Stimulated activated CD4-positive, alpha-beta T cell treated with anti-CD3 and anti-CD28 coated beads, TNF-alpha, amount 100 ng/mL, for 1 hour (primary cell): ENCODE results near the gene ZBTB39.
"Not testable (repeated sequence)": the region's sequence is repeated elsewhere in the genome, so short reads cannot be mapped to it uniquely, and the experiment has no call there.

Experiments
- DNase-seq, 3 donors: peaks; one replicate each; pipeline ENCODE4 v3.0.0-alpha.2; 2020; ENCODE audit warnings: low read depth in 3 of 3, low spot score in 1 of 3

The ZBTB39 gene

DNA sequence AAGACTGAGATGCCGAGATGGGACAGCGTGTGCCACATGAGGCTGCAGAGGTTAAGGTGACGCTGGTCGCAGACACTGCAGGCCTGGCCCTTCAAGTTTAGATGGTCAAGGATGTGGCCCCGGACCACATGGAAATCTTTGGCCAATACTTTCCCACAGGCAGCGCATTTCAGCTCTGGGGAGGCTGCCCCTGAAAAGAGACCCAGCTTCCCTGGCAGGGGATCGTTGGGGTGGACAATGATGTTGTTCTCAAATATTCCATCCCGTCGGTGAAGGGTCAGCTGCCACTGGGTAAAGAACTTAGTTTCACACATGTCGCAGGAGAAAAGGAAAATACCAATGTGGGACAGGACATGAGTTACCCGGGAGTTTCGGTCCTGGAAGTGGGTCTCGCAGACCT lies 3.0 kb downstream of the ZBTB39 start:
- no peak for DNase-seq

DNA sequence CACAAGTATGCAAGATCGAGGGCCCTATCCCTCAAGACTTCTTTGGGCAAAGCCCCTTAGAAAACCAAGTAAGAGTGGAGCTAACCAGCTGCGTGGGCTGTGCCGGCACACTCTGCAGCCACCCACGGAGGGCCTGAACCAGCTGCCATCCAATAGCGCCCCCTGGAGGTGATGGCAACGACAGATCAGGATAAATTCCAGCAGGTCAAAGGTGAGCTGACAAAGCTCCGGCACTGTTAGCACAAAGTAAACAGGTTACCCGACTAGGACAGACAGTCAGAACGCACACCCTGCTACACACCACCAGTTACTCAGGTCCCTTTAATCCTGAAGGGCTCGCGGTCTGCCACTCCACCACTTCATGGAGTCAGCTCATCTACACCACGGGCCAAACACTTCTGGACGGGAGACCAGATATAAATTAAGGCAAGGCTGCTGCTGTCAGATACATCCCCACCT lies 4.9 kb downstream of the ZBTB39 start:
- DNase-seq: peak; percentile 41 to 63 (median 42)

DNA sequence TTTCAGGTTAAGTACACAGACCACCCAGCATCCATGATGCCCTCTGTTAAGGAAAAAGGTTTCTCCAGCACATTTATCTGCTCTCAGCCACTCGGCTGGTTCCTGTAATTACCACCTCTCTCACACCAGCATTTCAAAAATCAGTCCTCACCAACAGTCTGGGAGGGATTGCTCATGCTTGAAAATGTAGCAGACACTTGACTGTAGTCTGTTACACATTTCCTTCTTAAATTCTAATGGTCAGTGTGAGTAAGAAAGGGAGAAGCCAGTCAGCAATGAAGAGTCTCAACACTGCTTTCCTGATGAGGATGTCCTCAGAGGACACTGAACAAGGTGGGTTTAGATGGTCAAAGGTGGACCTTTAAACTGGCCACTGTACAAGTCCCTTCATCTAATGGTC lies 6.0 kb downstream of the ZBTB39 start:
- no peak for DNase-seq

DNA sequence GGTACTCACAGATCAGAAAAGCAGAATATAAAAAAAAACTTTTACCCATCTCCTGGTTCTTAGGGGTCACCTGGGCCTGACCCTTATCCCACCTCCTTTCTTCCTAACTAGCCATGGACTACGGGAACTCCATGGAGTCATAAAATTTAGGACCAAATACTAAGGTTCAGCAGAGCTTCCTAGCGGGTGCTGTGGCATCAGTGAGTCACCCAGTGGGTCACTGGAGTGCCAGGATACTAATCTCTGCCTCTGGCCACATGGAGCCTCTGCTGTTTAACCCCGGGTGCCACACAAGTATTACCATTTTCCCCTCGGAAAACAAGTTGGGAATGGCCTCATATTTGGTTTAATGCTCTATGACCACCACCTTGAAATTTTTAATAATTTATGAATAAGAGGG lies 6.9 kb downstream of the ZBTB39 start:
- DNase-seq: no peak

DNA sequence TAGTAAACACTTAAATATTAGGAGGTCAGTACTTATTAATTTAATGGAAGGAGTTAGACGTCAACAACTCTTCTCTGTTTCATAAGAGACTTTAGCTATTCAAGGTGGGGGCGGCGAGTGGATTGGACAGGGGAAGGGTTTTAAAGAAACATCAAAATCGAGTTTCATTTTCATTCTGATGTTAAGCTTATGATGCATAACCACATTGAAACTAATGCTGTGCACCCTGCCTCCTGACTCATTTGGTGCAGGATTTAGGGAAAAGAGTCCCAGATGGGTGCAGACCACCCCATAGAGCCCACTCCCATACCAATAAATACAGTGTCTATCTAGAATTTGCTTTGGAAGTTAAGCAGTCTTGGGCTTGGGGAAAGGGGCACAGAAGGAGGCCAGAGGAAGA lies 7.4 kb downstream of the ZBTB39 start:
- peak in 1 of 3 donors; percentile 21 for DNase-seq

DNA sequence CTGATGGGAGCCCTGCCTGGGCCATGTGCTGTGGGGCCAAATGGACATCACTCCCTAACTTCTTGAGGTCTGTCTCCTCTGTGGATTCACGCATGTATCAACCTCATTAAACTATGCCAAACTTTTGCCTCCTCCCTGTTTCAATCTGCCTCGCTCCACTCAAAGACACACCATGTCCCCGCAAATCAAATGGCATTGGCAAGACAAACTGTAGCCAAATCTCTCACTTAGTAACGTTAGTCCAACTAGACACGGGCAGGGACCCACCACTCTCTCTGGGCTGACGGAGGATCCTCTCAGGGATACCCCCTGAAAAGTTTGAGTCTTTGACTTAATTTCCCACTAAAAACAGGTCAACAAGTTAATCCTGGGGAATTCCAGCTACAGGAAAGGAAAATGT lies 8.0 kb downstream of the ZBTB39 start:
- no peak for DNase-seq

DNA sequence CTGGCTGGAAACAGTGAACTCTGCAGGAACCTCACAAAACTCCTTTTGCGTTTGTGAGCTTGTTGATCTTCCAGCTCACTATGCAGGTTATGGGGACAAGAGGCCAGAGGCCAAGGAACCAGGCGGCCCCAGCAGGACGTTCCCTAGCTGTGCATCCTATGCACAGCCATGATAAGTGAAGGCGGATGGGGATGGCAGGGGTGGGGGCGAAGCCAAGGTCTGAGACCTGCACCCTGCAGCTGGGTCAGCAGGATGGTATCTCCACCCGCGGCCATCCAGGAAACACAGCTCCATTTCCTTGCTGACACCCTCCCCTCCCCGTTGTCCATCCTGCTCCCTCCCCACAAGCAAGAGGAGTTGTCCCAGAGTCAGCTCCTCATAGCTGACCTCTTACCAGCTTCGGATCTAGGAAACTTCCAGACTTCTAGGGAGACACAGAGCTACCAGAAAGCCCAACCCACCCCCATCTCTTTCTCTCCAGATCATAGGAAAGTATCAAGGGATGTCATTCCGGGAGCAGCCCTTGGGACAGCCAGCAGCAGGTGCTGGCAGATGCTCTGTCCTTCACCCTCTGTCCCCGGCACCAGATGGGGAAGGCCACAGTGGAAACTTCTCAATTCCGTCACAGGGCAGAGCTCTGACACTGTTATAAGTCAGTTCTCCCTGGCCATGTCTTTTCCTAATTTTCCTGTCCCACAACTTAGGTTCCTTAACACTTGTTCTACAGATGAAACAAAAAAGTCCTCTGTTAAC lies 9.4 kb downstream of the ZBTB39 start:
- no peak for DNase-seq

DNA sequence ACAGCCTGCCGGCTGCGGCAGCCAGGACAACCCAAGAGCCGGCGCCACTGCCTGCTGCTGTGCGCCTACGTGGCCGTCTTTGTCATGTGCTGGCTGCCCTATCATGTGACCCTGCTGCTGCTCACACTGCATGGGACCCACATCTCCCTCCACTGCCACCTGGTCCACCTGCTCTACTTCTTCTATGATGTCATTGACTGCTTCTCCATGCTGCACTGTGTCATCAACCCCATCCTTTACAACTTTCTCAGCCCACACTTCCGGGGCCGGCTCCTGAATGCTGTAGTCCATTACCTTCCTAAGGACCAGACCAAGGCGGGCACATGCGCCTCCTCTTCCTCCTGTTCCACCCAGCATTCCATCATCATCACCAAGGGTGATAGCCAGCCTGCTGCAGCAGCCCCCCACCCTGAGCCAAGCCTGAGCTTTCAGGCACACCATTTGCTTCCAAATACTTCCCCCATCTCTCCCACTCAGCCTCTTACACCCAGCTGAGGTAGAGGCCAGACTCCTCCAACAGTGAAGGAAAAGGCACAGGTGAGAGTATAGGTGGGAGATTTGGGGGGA lies 10.3 kb downstream of the ZBTB39 start:
- no peak for DNase-seq

DNA sequence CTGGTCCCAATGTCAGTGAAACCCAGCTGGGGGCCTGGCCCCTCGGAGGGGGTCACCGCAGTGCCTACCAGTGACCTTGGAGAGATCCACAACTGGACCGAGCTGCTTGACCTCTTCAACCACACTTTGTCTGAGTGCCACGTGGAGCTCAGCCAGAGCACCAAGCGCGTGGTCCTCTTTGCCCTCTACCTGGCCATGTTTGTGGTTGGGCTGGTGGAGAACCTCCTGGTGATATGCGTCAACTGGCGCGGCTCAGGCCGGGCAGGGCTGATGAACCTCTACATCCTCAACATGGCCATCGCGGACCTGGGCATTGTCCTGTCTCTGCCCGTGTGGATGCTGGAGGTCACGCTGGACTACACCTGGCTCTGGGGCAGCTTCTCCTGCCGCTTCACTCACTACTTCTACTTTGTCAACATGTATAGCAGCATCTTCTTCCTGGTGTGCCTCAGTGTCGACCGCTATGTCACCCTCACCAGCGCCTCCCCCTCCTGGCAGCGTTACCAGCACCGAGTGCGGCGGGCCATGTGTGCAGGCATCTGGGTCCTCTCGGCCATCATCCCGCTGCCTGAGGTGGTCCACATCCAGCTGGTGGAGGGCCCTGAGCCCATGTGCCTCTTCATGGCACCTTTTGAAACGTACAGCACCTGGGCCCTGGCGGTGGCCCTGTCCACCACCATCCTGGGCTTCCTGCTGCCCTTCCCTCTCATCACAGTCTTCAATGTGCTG lies 11.0 kb downstream of the ZBTB39 start:
- no peak for DNase-seq

DNA sequence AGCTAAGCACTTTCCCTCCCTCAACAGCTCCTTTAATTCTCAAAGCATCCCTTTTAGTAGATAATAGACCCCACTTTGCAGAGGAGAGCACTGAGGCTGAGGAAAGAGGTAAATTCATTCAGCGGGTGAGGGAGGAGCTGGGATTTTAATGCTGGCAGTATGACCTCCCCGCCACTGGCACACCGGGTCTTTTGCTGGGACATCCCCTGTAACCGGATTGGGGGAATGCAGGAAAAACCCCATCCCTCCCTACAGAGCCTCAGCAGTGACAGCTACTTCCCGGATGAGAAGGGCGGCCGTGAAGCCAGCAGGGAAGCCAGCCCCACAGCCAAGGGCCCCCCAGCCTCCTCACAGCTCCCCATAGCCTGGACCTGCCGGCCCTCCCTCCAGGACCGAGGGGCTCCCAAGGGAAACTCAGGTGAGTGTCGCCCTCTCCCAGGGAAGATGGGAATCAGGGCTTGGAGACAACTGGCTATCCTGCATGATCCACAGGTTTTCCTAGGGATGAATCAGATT lies 12.1 kb downstream of the ZBTB39 start:
- DNase-seq: no peak

DNA sequence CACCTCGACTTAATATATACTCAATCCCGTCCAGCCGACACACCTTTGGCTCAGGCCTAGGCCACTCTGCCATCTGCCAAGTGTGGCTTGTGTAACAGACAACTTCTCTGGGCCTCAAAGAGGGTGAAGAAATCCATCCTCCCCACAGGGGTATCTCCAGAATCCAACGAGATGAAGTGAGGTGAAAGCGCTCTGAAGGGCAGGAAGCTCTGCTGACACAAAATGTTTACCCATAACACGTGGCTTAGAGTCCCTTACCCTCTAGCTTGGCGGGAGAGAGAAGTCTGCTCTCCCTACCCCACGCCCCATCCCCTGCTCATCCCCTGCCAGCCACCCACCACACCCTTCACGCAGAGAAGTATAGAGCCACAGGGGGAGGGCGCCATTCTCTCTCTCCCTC lies 13.0 kb downstream of the ZBTB39 start:
- DNase-seq: no peak

DNA sequence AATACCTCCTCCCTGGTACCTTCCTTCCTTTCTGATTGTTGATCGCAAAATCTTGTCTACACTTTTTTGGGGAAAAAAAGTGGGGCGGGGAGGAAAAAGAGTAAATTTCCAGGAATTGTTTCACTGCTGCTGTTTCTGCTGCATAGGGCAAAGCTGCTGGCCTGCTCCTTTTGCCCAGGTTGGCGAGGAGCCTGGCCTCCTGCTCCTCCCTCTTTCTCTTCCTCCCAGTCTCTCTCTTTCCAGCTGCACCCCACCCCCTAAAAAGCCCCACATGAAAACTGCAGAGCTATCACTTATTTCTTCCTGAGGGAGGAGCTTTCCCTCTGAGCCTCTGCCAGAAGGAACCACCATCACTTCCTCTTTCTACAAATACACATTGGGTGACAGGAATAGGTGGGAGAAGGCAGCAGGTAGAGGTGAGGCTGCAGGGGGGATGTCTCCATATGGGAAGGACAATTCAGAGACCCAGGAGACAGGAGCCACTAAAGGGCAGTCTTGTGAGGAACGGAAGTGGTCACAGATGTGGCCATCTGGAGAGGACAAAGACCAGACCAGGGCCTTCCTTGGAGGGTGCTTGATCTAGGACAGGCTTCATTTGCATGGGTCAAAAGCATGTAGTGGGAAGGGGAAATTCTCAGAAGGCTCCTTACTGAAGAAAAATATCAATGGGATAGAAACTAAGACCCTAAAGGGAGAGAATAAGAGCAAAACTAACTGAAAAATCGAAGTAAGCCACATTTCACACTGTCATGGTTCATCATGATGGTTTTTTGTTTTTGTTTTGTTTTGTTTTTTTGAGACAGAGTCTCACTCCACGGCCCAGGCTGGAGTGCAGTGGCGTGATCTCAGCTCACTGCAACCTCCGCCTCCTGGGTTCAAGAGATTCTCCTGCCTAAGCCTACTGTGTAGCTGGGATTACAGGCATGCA lies 14.8 kb downstream of the ZBTB39 start:
- no peak for DNase-seq

DNA sequence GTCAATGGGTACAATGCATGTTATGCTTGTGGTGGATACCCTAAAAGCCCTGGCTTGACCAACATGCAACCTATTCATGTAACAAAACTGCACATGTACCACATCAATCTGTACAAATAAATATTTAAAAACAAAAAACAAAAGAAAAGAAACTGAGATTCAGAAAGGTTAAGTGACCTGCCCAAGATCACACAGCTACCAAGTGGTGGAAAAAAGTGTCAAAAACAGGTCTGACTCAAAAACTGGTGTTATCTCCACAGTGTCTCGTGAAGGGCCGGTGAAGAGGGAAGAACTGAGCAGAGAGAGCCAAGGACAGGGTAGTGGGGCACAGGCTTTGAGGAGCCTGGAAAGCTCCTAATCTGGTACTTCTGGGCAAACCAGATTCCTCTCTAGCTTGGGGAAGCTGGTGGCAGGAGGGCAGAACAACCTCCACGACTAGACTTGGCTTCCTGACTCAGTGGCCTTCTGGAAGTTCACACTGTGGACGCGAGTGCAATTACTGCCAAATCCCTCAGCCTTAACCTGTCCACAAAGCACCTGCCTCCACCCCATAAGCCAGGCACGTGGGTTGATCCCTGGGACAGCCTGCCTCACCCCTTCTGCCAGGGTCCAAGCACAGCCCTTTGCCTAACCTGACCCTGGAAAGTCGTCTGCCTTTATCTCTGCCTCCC lies 15.6 kb downstream of the ZBTB39 start:
- no peak for DNase-seq

DNA sequence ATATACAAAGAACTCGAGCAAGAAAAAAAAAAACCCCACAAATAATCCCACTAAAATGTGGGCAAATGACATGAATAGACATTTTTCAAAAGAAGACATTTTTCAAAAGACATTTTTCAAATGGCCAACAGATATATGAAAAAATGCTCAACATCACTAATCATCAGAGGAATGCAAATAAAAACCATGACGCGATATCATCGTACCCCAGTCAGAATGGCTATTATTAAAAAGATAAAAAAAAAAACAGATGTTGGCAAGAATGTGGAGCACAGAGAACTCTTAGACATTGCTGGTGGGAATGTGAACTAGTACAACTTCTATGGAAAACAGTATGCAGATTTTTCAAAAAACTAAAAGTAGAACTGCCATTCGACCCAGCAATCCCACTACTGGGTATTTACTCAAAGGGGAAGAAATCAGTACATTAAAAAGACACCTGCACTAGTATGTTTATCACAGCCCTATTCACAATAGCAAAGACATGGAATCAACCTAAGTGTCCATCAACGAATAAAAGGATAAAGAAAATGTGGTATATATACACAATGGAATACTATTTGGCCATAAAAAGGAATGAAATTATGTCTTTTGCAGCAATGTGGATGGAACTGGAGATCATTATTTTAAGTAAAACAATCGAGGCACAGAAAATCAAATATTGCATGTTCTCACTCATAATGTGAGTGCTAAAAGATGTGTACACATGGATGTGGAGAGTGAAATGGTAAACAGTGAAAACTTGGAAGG lies 16.3 kb downstream of the ZBTB39 start:
- no peak for DNase-seq

DNA sequence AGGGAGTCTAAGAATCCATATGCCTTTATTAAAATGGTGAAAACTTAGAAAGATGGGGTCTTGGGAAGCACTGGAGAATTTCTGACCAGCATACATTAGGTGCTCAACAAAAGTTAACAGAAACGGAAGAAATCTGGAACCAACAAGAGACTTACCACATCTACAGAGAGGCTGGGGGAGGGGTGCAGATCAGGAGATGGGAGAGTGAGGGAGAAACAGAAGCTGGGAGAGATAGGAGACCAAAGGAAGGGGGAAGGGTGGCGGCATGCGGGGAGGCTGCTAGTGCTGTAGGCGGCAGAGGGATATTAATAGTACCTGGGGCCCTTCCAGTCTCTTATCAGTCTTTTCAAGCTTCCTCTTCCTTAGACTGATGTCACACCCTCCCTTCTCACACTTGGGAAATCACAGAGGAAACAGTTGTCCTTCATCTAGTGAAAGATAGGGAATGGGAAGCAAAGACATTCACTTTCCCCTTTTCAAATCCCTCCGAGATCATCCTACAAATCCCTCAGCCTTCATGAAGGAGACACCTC lies 18.1 kb downstream of the ZBTB39 start:
- DNase-seq: no peak

DNA sequence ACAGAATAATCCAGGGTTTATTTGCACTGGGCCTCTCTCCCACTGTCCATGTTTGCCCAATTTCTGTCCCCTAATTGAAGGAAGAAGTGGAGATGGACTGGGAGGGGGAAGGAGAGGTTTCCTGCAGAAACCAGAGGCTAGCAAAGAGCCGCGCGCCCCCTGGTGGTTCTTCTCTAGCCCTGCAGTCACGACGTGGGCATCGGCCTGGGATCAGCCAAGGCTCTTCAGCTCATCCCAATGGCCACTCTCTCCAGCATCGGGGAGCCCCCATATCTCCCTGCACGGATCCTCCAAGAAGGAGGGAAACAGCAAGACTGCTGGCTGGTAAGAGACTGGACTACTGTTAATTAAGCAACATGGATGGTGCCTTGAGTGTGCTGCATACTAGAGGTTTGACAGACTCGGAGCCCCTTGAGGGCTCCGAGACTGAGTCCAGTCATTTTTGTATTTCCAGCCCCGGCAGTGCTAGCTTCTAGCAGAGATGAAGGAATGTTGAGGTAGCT lies 18.7 kb downstream of the ZBTB39 start:
- DNase-seq: peak in 2 of 3 donors; percentile 44 to 68

DNA sequence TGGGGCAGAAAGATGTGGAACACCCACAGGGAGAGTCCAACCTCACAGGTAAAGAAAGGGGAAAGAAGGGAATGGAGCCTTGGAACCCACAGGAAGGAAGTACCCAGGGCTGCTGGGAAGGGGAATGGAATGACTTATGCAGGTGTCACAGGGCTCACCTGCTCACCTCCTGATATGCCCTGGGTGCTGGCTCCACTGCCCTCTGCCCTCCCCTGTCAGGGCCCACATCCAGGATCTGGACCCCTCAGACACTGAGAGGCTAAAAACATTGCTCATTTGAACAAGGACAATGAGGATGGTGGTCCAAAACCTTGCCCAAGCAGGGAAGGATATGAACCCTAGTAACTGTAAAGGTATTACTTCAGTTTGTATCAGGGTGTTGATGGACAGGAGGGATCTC lies 19.3 kb downstream of the ZBTB39 start:
- DNase-seq: no peak

DNA sequence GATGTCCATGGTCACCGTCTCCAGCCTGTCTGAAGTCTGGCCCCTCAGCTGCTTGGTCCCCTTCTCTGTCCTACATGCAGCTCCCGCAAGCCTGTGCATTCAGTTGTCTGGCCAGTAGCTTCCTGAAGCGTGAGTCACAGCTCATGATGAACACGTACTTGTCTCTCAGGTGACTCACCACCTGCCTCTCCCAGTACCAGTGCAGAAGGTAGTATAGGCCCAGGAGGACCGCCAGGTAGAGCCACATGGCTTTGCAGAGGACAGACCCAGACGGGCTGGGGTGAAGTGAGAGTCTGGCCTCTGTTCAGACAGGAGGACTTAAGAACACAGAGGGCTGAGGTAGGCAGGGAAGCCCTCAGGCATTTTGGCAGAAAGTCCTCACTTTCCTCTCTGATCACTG lies 20.6 kb downstream of the ZBTB39 start:
- not testable (repeated sequence) for DNase-seq

DNA sequence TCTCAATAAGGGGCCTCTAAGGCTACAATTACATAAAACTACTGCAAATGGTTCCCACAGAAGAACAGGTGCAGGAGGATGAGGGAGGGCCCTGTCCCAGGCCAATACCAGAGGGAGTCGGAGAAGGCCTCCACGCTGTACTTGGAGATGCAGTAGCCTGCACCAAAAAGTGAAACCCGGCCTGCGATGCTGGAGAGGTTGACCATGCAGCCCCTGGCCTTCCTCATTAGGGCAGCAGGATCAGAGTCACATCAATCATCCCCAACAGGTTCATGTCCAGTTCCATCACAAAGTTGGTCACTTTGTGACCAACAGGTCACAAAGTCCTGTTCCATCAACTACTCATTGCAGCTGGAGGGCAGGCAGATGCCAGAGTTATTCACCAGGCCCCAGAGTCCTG lies 23.0 kb downstream of the ZBTB39 start:
- no peak for DNase-seq
